ENCODE results near the gene KRTAP19-2. TPM values are rescaled to one million over a fixed set of nuclear protein-coding genes. Genes with fewer than 3 reads are reported as not detected.

KRTAP19-2 gene
- total RNA-seq, 1 donor from 2014 or later, result not detected

Other genes starting within 250 kb of the KRTAP19-2 start
- not detected for gene KRTAP24-1, start 204.5 kb downstream of the KRTAP19-2 start, total RNA-seq
- gene KRTAP25-1, start 197.9 kb downstream of the KRTAP19-2 start, total RNA-seq, result not detected
- gene KRTAP26-1, start 167.1 kb downstream of the KRTAP19-2 start, total RNA-seq, result not detected
- gene KRTAP27-1, start 149.7 kb downstream of the KRTAP19-2 start, total RNA-seq, result not detected
- gene KRTAP23-1, start 138.8 kb downstream of the KRTAP19-2 start, total RNA-seq, result not detected
- gene KRTAP13-2, start 115.2 kb downstream of the KRTAP19-2 start, total RNA-seq, result not detected
- gene KRTAP13-1, start 91.4 kb downstream of the KRTAP19-2 start, total RNA-seq, result not detected
- gene KRTAP13-3, start 61.5 kb downstream of the KRTAP19-2 start, total RNA-seq, result not detected
- not detected for gene KRTAP13-4, start 57.2 kb downstream of the KRTAP19-2 start, total RNA-seq
- not detected for gene KRTAP15-1, start 47.2 kb downstream of the KRTAP19-2 start, total RNA-seq
- not detected for gene KRTAP19-1, start 7.1 kb downstream of the KRTAP19-2 start, total RNA-seq
- gene KRTAP19-3, start 4.6 kb upstream of the KRTAP19-2 start, total RNA-seq, result not detected
- gene KRTAP19-4, start 9.7 kb upstream of the KRTAP19-2 start, total RNA-seq, result not detected
- not detected for gene KRTAP19-5, start 14.7 kb upstream of the KRTAP19-2 start, total RNA-seq
- gene KRTAP19-6, start 54.4 kb upstream of the KRTAP19-2 start, total RNA-seq, result not detected
- not detected for gene KRTAP19-7, start 73.9 kb upstream of the KRTAP19-2 start, total RNA-seq
- gene KRTAP22-2, start 103.0 kb upstream of the KRTAP19-2 start, total RNA-seq, result not detected
- gene KRTAP6-3, start 105.0 kb upstream of the KRTAP19-2 start, total RNA-seq, result not detected
- gene KRTAP6-2, start 111.5 kb upstream of the KRTAP19-2 start, total RNA-seq, result not detected
- not detected for gene KRTAP22-1, start 113.7 kb upstream of the KRTAP19-2 start, total RNA-seq
- not detected for gene KRTAP6-1, start 126.5 kb upstream of the KRTAP19-2 start, total RNA-seq
- gene KRTAP20-1, start 129.0 kb upstream of the KRTAP19-2 start, total RNA-seq, result not detected
- gene KRTAP20-4, start 133.2 kb upstream of the KRTAP19-2 start, total RNA-seq, result not detected
- gene KRTAP20-2, start 147.8 kb upstream of the KRTAP19-2 start, total RNA-seq, result not detected
- gene KRTAP20-3, start 155.4 kb upstream of the KRTAP19-2 start, total RNA-seq, result not detected
- gene KRTAP21-3, start 231.3 kb upstream of the KRTAP19-2 start, total RNA-seq, result not detected

Measured in Right ventricle myocardium inferior (tissue), 1 donor.